Measurements from ENCODE around the gene SUPT5H. TPM values are rescaled to one million over a fixed set of nuclear protein-coding genes. Genes with fewer than 3 reads are reported as not detected.
A peak's percentile ranks its signal among the peaks of the same experiment; 100 is the strongest.

The SUPT5H gene
- total RNA-seq, 1 donor from 2014 or later, result 48.5 TPM

DNA sequence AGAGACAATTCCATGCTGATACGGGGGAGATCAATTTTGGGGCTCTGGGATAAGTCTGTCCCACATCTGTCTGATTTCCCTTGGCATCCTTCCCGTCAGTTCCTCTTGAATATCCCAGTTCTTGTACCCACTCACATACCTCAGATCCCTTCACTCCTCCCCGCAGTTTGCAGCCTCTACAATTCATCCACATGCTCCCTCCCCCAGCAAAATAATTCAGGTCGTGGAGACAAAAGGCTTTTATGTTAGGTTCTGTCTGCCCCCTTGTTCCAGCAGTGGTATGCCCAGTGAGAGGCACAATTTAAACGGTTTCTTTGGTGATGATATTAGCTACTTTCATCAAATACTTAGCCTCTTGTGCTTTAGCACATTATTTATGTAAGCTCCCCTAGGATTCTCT lies 19.2 kb upstream of the SUPT5H start:
- Histone ChIP-seq H3K79me2 (ENCODE audit: low read depth) (no peaks in the 10 kb centered on the region), H4K20me1 (ENCODE audit: low read depth) (peaks cover 10% of the 10 kb centered on the region), H3K27me3 (no peaks in the 10 kb centered on the region), H3F3A (ENCODE audit: low read depth) (peaks cover 38% of the 10 kb centered on the region), H3K9me3 (ENCODE audit: low read depth) (no peaks in the 10 kb centered on the region), H2AFZ (replicated peaks) (no peak overlapping the region), H3K9ac (no peak overlapping the region), H3K4me1 (peaks cover 10% of the 10 kb centered on the region), H3K4me3 (no peak overlapping the region), H3K36me3 (no peaks in the 10 kb centered on the region), H3K27ac (peak overlapping the region; percentile 42), H3K4me2 (no peak overlapping the region)
- no peak for DNase-seq (ENCODE audit: low spot score)
- Mint-ChIP-seq H3K36me3 (peaks cover 21% of the 10 kb centered on the region), H3K27ac (peak overlapping the region; percentile 8), H3K4me3 (peak overlapping the region; percentile 28), H3K4me1 (peaks cover 24% of the 10 kb centered on the region), H3K9me3 (no peaks in the 10 kb centered on the region), H3K27me3 (ENCODE audit: insufficient read depth, low read depth) (peaks cover 4% of the 10 kb centered on the region)
- TF ChIP-seq EZH2phosphoT487 (IDR thresholded peaks at IDR 0.05) (no peak), EZH2 (IDR thresholded peaks at IDR 0.05) (no peak)
- TF ChIP-seq, protein P1, sequence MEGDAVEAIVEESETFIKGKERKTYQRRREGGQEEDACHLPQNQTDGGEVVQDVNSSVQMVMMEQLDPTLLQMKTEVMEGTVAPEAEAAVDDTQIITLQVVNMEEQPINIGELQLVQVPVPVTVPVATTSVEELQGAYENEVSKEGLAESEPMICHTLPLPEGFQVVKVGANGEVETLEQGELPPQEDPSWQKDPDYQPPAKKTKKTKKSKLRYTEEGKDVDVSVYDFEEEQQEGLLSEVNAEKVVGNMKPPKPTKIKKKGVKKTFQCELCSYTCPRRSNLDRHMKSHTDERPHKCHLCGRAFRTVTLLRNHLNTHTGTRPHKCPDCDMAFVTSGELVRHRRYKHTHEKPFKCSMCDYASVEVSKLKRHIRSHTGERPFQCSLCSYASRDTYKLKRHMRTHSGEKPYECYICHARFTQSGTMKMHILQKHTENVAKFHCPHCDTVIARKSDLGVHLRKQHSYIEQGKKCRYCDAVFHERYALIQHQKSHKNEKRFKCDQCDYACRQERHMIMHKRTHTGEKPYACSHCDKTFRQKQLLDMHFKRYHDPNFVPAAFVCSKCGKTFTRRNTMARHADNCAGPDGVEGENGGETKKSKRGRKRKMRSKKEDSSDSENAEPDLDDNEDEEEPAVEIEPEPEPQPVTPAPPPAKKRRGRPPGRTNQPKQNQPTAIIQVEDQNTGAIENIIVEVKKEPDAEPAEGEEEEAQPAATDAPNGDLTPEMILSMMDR (IDR thresholded peaks at IDR 0.05), result no peak

- H3K36me3 ChIP-seq, result no peaks in the 10 kb centered on the region
- H3K4me2 ChIP-seq, result no peak overlapping the region
- peaks cover 10% of the 10 kb centered on the region for H4K20me1 ChIP-seq (ENCODE audit: low read depth)
- peaks cover 51% of the 10 kb centered on the region for H3F3A ChIP-seq (ENCODE audit: low read depth)
- H3K27ac ChIP-seq, result no peak overlapping the region
- no peaks in the 10 kb centered on the region for H3K9me3 ChIP-seq (ENCODE audit: low read depth)
- no peak overlapping the region for H2AFZ ChIP-seq (replicated peaks)
- peaks cover under 1% of the 10 kb centered on the region for H3K79me2 ChIP-seq (ENCODE audit: low read depth)
- no peak overlapping the region for H3K4me3 ChIP-seq
- no peaks in the 10 kb centered on the region for H3K27me3 ChIP-seq
- Mint-ChIP-seq H3K9me3 (no peaks in the 10 kb centered on the region), H3K27me3 (ENCODE audit: insufficient read depth, low read depth) (peaks cover 4% of the 10 kb centered on the region), H3K4me3 (no peak overlapping the region), H3K27ac (no peak overlapping the region), H3K4me1 (peaks cover 24% of the 10 kb centered on the region), H3K36me3 (peaks cover 19% of the 10 kb centered on the region)
- H3K9ac ChIP-seq, result no peak overlapping the region
- no peak for TF ChIP-seq EZH2 (IDR thresholded peaks at IDR 0.05)
- no peak for TF ChIP-seq EZH2phosphoT487 (IDR thresholded peaks at IDR 0.05)
- TF ChIP-seq, protein P1 (IDR thresholded peaks at IDR 0.05), result no peak
- DNase-seq (ENCODE audit: low spot score), result no peak
- H3K4me1 ChIP-seq, result peaks cover 10% of the 10 kb centered on the region
These were observed 17.7 kb upstream of the SUPT5H start for GRCh38 chr19:39427707-39428106.

DNA sequence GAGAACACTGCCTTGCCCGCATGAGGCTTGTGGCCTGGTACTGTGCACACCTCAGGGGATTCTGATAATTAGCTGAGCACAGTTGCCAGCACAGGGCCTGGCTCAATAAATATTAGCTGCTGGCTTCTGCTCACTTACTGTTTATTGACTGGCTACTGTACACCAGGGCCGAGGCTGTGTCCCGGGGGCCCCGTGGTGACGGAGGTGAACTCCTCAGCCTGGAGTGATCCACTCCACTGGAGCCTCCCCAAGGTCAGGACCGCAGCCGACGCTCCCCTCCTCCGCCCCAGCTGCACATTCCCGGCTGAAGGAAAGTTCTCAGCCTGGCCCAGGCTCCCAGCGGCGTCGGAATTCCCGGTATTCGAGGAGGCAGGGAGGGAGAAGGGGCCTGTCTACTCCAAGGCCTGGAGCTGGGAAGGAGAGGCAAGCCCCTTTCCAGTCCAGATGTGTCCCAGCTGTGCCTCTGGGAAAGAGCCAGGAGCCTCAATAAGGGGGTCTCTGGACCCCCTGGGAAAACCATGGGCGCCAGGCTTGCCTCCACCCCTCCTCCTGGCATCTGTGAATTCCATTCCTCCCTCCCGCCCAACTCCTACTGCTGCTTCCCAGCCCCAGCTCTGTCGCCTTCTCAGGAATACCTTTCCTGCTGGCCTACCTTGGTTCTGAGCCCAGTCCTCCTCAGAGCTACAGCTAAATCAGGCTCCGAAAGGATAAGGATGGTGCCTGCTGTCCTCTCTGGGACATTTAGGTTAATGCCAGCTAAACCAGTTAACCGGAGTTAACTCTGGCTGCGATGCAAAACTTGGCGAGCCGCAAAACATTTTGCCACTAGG lies 16.9 kb upstream of the SUPT5H start:
- H3K36me3 ChIP-seq, result peaks cover 4% of the 10 kb centered on the region
- peaks cover 59% of the 10 kb centered on the region for H3F3A ChIP-seq (ENCODE audit: low read depth)
- H3K4me3 Mint-ChIP-seq, result peak overlapping the region; percentile 73
- peaks cover 15% of the 10 kb centered on the region for H4K20me1 ChIP-seq (ENCODE audit: low read depth)
- H3K4me2 ChIP-seq, result peak overlapping the region; percentile 56
- no peak overlapping the region for H3K9ac ChIP-seq
- no peak overlapping the region for H2AFZ ChIP-seq (replicated peaks)
- H3K27me3 Mint-ChIP-seq (ENCODE audit: insufficient read depth, low read depth), result peaks cover 4% of the 10 kb centered on the region
- H3K79me2 ChIP-seq (ENCODE audit: low read depth), result peaks cover 8% of the 10 kb centered on the region
- H3K4me1 Mint-ChIP-seq, result peaks cover 24% of the 10 kb centered on the region
- H3K9me3 Mint-ChIP-seq, result no peaks in the 10 kb centered on the region
- DNase-seq (ENCODE audit: low spot score), result peak; percentile 91
- no peaks in the 10 kb centered on the region for H3K27me3 ChIP-seq
- H3K4me3 ChIP-seq, result no peak overlapping the region
- peaks cover 10% of the 10 kb centered on the region for H3K4me1 ChIP-seq
- peak overlapping the region; percentile 96 for H3K27ac Mint-ChIP-seq
- peaks cover 22% of the 10 kb centered on the region for H3K36me3 Mint-ChIP-seq
- H3K27ac ChIP-seq, result peak overlapping the region; percentile 95
- no peaks in the 10 kb centered on the region for H3K9me3 ChIP-seq (ENCODE audit: low read depth)
- TF ChIP-seq, protein P1 (IDR thresholded peaks at IDR 0.05), result no peak
- no peak for TF ChIP-seq EZH2 (IDR thresholded peaks at IDR 0.05)
- no peak for TF ChIP-seq EZH2phosphoT487 (IDR thresholded peaks at IDR 0.05)

Data from neural progenitor cell (in vitro differentiated cells).